HG02759 (cell line): Measurements from ENCODE around the gene PNMT.

ENCODE experiments used
- ATAC-seq: cut with Tn5 transposase; IDR thresholded peaks from one replicate; pipeline ENCODE4 v1.9.1; 2021; ENCODE audit warnings: mild to moderate bottlenecking, moderate library complexity; ENCODE audit not compliant: unreplicated experiment

Gene PNMT

DNA sequence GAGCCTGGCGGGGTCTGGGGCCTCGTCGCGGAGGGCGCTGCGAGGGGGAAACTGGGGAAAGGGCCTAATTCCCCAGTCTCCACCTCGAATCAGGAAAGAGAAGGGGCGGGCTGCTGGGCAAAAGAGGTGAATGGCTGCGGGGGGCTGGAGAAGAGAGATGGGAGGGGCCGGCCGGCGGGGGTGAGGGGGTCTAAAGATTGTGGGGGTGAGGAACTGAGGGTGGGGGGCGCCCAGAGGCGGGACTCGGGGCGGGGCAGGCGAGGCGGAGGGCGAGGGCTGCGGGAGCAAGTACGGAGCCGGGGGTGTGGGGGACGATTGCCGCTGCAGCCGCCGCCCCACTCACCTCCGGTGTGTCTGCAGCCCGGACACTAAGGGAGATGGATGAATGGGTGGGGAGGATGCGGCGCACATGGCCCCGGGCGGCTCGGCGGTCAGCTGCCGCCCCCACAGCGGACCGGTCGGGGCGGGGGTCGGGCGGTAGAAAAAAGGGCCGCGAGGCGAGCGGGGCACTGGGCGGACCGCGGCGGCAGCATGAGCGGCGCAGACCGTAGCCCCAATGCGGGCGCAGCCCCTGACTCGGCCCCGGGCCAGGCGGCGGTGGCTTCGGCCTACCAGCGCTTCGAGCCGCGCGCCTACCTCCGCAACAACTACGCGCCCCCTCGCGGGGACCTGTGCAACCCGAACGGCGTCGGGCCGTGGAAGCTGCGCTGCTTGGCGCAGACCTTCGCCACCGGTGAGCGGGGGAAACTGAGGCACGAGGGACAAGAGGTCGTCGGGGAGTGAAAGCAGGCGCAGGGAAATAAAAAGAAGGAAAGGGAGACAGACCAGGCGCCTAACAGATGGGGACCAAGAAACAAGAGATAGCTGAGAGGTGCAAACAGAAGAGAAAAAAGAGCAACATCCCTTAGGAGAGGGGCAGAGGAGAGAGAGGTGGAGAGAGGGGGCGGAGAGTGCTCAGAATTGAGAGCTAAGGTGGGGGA lies at the start of gene PNMT:
PNMT (plus strand) TSS at position 509 of the 980 bp plus-strand sequence; CDS start at position 532, 23 bp downstream.
- ATAC-seq: no peak

DNA sequence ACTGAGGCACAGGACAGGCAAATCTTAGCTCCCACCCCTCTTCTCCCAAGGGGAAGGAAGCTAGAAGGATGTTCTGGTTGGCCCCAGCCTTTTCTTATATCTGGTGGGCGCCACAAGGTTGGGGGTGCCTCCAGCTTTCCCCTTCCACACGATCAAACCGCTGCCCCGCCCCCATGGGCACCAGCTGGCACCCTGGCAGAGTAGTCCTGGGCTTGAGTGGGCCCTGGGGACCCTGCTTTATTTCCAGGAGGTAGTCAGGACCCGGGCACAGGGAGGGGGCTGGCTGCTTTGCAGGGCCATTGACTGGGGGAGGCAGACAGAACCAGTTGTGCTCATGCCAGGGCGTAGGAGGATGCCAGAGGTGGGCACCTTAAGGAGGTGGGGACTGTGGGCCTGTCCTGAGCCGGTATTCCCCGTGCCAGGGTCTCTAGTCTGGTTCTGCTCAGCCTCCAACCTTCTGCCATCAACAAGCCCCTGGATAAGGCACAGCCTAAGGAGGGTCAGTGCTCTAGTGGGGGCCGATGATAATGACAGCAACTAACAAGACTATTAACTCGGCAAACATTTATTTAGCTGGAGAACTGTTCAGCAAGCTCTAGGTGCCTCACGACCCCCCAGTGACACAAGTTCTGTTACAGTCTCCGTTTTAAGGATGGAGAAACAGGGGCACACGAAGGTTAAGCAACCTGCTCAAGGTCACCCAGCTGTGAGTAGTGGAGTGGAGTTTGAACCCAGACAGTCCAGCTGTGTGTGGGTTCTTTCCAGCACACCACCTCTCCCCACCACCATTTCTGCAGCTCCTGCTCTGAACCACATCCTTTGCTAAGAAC lies 49.1 kb upstream of the PNMT start:
- no peak for ATAC-seq

- no peak for ATAC-seq
These were observed 48.5 kb upstream of the PNMT start for GRCh38 chr17:39619786-39620101.

DNA sequence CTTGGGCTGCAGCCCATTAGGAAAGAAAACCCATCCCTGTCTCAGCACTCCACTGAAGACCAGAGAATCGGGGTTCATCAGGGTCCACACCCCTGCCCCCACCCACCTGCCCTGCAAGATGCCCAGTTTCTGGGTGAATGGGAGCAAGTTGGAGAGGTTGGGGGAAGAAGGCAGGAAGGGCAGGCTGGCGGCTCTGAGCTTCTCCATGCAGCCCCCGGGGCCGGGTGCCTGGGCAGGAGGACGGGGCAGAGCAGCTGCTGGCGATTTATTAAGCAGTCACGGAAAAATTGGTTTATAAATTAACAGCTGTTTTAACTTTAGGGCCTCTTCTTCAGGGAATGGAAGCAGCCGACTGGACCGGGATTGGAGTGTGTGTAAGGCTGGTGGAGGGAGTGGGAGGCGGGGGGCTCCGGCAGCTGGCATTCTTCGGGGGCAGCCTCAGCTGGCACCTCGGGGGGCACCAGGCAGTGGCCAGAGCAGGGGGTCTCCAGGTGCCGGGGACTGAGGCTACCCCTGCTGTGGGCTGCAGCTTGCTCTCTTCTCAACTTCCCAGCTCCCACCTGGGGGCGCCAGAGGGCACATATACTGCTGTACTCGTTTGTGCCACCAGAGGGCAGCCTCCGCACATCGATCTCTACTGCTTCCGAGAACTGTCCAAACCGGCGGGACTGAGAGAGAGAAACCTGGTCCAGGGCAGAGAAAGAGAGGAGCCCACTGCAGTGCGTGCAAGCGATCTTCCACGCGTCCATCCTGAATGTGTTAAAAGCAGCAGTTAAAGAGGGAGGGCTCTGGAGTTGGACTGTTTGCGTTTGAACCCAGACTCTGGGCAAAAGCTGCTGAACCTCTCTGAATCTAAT lies 46.5 kb upstream of the PNMT start:
- no peak for ATAC-seq

- ATAC-seq: no peak
These were observed 45.8 kb upstream of the PNMT start for GRCh38 chr17:39622380-39623006.

GRCh38 chr17:39623356-39623950 lies 44.8 kb upstream of the PNMT start:
- peak; percentile 48 for ATAC-seq

GRCh38 chr17:39624313-39624712 lies 43.9 kb upstream of the PNMT start:
- no peak for ATAC-seq

- ATAC-seq: no peak
These were observed 43.0 kb upstream of the PNMT start for GRCh38 chr17:39625198-39625785.

DNA sequence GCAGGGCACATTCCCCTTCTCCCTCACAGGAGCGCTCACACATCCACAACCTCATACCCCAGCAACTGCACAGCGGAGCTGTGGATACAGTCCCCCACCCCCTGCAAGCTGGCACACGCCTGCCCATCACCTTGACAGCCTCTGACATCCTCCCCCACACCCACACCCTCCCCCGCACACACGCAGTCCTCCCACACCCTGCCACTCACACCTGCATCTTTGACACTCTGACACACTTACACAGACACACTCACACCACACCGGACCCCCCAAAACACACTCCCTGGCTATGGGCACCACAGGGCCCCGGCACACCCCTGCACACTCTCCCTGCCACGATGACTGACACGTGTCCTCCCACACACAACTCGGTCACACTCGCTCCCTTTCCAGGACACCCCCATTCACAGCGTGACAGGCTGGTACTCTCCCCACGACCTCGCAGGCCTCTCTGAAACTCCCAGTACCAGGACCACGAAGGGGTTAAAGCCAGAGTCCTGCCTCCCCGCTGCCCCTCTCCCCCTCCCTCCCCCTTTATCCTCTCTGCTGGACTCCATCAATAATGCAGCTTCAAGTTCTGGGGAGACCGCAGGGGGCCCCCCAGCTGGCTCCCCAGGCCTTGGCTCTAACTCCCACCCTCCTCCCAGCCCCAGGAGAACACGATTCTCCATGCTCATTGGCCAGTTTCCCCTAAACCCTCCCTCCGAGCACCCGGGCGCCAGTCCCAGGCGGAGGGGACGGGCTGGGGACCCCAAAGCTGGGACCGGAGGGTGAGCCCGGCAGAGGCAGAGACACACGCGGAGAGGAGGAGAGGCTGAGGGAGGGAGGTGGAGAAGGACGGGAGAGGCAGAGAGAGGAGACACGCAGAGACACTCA lies 41.8 kb upstream of the PNMT start, which contains the start of gene PPP1R1B:
PPP1R1B (plus strand) TSS at position 782 of the 876 bp plus-strand sequence. CDS start 441 bp downstream, outside the sequence.
- no peak for ATAC-seq

DNA sequence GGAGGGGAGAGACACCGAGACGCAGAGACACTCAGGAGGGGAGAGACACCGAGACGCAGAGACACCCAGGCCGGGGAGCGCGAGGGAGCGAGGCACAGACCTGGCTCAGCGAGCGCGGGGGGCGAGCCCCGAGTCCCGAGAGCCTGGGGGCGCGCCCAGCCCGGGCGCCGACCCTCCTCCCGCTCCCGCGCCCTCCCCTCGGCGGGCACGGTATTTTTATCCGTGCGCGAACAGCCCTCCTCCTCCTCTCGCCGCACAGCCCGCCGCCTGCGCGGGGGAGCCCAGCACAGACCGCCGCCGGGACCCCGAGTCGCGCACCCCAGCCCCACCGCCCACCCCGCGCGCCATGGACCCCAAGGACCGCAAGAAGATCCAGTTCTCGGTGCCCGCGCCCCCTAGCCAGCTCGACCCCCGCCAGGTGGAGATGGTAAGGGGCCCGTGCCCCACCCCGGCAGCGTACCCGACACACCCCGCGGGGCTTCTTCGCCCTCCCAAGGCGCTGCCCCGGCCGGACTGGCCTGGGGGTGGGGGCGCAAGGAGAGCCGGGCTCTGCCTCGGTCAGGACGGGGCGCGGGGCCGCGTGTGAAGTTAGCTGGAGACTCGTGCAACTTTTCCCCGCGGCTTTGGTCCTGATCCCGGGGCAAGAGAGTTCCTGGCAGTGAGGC lies 41.1 kb upstream of the PNMT start:
- no peak for ATAC-seq

DNA sequence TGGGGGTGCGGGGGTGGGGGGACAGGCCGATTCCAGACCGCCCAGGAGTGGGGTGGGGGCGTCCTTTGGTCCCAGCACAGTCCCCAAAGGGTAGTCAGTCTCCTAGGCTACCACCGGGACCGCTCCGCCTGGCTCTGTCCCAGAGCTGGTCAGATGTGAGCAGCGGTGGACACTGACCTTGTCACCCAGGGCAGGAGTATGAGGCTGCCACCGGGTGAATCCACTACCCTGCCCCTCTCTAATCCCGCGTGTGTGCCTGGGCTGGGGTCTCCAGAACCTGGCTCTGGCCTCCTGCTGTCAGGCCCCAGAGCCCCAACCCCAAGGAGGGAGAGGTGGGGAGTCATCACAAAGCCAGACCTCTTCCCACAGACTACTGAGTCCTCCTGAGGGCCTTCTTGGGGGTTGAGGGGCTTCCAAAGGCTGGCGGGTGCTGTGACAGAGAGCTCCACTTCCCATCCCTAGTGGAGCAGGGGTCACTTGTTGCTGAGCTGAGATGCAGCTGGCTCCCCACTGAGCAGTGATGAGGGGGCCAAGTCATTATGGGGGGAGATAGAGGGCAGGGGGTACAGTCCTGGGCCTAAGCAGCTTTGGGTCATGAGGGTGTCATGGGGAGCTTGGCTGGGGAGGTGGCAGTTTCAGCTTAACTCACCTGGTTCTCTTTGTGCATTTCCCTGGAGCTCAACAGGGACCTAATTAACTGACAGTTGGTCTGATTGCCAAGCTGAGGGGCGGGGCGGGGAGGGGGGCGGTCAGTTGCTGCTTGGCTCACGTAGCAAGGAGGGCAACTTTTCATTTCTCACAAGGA lies 40.3 kb upstream of the PNMT start:
- ATAC-seq: no peak

GRCh38 chr17:39628655-39629493 lies 39.4 kb upstream of the PNMT start:
- no peak for ATAC-seq

GRCh38 chr17:39629494-39629880 lies 38.8 kb upstream of the PNMT start:
- no peak for ATAC-seq

DNA sequence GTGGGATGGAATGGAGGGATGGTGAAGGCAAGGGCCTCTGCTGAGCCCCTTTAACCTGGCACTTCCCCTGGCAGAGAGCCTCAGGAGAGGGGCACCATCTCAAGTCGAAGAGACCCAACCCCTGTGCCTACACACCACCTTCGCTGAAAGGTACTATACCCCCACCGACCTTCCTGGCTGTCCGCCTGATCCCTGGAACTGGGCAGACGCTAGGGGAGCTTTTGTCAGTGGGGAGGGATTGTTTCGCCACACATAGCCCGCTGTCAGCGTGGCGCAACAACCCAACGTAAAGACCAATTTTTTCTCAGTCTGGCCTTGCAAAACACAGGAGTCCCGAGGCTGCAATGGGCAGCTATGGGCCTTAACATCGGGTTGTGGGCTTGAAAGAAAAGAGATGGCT lies 38.4 kb upstream of the PNMT start:
- no peak for ATAC-seq

DNA sequence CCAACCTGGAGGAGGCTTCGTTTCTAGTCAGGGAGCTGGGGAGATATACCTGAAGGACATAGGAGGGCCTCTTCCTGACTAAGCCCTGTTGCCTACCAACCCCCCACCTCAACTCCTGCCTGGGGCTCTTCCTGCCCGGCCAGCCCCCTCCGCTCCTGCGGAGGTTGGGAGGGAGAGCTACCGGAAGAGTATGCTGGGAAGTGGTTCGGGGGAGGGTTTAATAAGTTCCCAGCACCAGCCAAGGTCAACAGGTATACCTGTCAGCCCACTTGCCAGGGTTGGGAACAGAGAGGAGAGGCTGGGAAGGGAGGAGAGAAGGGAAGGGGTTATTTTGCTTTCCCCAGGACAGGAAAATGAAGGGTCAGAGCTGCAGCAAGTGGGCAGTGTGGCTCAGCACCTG lies 36.9 kb upstream of the PNMT start:
- no peak for ATAC-seq

GRCh38 chr17:39632153-39632941 lies 35.9 kb upstream of the PNMT start:
- no peak for ATAC-seq
